ENCODE results near the gene MFSD12.

The MFSD12 gene

GRCh38 chr19:3556423-3556977, 886 bp downstream of the MFSD12 start:
- Histone ChIP-seq H3K27ac (ENCODE audit: low read depth, low read length) (peak overlapping the region; percentile 11), H3K4me1 (ENCODE audit: control insufficient read depth in 1 of 2, insufficient read depth in 2 of 2, low read length in 2 of 2) (peaks cover 22 to 26% of the 10 kb centered on the region in 2 experiments), H3K14ac (ENCODE audit: low read length) (peak overlapping the region; percentile 86), H3K23ac (ENCODE audit: low read length) (no peak overlapping the region), H3K4ac (ENCODE audit: low read depth, low read length) (peak overlapping the region; percentile 91), H2BK12ac (ENCODE audit: low read length) (no peak overlapping the region), H2BK120ac (ENCODE audit: insufficient read depth, low read length, poor library complexity) (peak overlapping the region; percentile 21), H4K91ac (ENCODE audit: low read depth, low read length) (peak overlapping the region; percentile 46), H3K18ac (ENCODE audit: low read length) (peak overlapping the region; percentile 85), H3K9me3 (ENCODE audit: insufficient read depth, low read depth, low read length) (no peaks in the 10 kb centered on the region), H3K79me1 (ENCODE audit: low read length) (peaks cover 21% of the 10 kb centered on the region), H2AFZ (ENCODE audit: insufficient read depth, low read length, poor library complexity) (no peak overlapping the region), H3K9ac (ENCODE audit: low read length) (peak overlapping the region; percentile 45), H4K8ac (ENCODE audit: low read depth, low read length) (peak overlapping the region; percentile 30), H3K4me2 (ENCODE audit: low read length) (peak overlapping the region; percentile 69), H4K12ac (ENCODE audit: low read depth, low read length) (peak overlapping the region; percentile 13), H3K79me2 (ENCODE audit: control insufficient read depth, insufficient read depth, low read length, poor library complexity) (peaks cover 28% of the 10 kb centered on the region), H2AK5ac (ENCODE audit: low read length) (peak overlapping the region; percentile 36), H2BK5ac (ENCODE audit: low read depth, low read length, poor library complexity) (peak overlapping the region; percentile 9), H3K4me3 (ENCODE audit: low read depth, low read length) (peak overlapping the region; percentile 91), H3K27me3 (ENCODE audit: insufficient read depth, low read length) (no peaks in the 10 kb centered on the region), H3K36me3 (ENCODE audit: control insufficient read depth in 1 of 2, insufficient read depth in 2 of 2, low read length in 2 of 2) (peaks cover 2 to 5% of the 10 kb centered on the region in 2 experiments)
- DNase-seq, result peak in 1 of 2 donors; percentile 28
- WGBS (ENCODE audit: extremely low coverage, insufficient coverage, insufficient read length), result no CpG with 5 or more reads among the region's 9 CpGs

DNA sequence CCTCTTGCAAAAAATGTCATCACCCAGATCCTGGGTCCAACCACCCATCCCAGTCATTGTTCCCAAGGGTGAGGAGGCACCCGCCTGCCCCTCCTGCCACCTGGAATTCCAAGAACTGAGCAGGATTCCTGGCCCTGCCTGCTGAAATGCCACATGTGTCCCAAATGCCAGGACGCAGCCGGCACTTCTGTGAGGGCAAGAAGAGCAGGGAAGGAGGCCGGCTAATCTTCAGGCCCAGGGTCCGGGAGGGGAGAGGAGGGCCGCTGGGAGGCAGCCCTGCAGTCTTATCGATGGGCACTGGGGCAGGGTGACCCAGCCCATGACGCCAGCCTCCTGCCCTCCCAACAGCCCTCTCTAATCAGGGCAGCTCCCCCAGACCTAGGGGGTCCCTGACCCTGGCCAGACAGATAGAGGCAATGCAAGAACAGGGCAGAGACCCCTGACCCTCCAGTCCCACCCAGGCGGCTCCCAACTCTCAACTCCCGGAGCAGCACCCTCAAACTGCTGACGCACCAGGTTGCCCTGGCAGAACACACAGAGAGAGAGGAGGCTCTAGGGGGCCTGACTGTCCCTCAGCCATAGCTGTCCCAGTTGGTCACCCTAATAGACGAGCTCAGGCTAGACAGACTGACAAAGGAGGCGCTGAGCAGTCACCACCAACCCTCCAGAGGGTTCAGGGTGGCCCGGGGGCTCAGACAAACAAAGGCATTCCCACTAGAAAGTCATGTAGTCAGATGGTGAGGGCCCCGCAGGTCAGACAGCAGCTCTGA, 1.5 kb downstream of the MFSD12 start:
- Histone ChIP-seq H4K8ac (ENCODE audit: low read depth, low read length) (no peak overlapping the region), H2BK12ac (ENCODE audit: low read length) (no peak overlapping the region), H2BK120ac (ENCODE audit: insufficient read depth, low read length, poor library complexity) (no peak overlapping the region), H3K23ac (ENCODE audit: low read length) (no peak overlapping the region), H2BK5ac (ENCODE audit: low read depth, low read length, poor library complexity) (no peak overlapping the region), H3K14ac (ENCODE audit: low read length) (no peak overlapping the region), H3K9ac (ENCODE audit: low read length) (no peak overlapping the region), H3K4me3 (ENCODE audit: low read depth, low read length) (peak overlapping the region; percentile 91), H4K12ac (ENCODE audit: low read depth, low read length) (peak overlapping the region; percentile 5), H3K4ac (ENCODE audit: low read depth, low read length) (peak overlapping the region; percentile 16), H2AK5ac (ENCODE audit: low read length) (no peak overlapping the region), H4K91ac (ENCODE audit: low read depth, low read length) (no peak overlapping the region), H3K79me1 (ENCODE audit: low read length) (peaks cover 21% of the 10 kb centered on the region), H3K9me3 (ENCODE audit: insufficient read depth, low read depth, low read length) (no peaks in the 10 kb centered on the region), H3K4me1 (ENCODE audit: control insufficient read depth in 1 of 2, insufficient read depth in 2 of 2, low read length in 2 of 2) (peaks cover 22 to 26% of the 10 kb centered on the region in 2 experiments), H3K4me2 (ENCODE audit: low read length) (peak overlapping the region; percentile 69), H3K27me3 (ENCODE audit: insufficient read depth, low read length) (no peaks in the 10 kb centered on the region), H3K79me2 (ENCODE audit: control insufficient read depth, insufficient read depth, low read length, poor library complexity) (peaks cover 28% of the 10 kb centered on the region), H3K18ac (ENCODE audit: low read length) (peak overlapping the region; percentile 1), H3K36me3 (ENCODE audit: control insufficient read depth in 1 of 2, insufficient read depth in 2 of 2, low read length in 2 of 2) (peaks cover 9 to 12% of the 10 kb centered on the region in 2 experiments), H2AFZ (ENCODE audit: insufficient read depth, low read length, poor library complexity) (no peak overlapping the region), H3K27ac (ENCODE audit: low read depth, low read length) (no peak overlapping the region)
- no CpG with 5 or more reads among the region's 15 CpGs for WGBS (ENCODE audit: extremely low coverage, insufficient coverage, insufficient read length)
- DNase-seq, result peak in 1 of 2 donors; percentile 46

DNA sequence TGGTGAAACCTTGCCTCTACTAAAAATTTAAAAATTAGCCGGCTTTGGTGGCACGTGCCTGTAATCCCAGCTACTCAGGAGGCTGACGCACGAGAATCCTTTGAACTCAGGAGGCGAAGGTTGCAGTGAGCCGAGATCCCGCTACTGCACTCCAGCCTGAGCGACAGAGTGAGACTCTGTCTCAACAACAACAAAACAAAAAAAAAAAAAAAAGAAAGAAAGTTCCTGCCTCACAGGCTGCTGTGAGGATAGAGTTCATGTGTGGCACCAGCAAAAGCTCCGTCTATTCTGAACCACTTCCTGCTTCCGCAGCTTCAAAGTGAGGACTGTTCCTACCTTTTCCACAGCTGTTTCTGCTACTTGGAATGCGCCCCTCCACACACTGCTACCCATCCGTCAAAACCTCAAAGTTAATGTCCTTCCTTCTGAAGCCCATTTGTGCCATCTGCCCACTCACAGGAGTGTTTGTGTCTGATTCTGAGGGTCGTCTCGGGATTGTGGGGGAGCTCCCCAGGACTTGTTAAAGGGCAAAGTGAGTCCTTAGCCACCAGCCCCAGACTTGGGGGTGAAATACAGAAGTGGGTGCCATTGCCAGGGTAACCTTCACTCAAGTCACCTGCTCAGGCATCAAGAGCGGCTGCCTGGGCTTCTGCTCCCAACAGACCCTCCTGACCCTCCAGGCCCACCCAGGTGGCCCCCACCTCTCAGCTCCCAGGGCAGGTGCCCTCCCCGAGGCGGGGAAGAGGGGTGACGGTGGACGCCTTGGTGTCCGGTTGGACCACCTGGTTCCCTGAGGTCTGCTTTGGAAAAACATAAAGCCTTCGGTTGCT, 2.9 kb downstream of the MFSD12 start:
- H3K4me3 ChIP-seq (ENCODE audit: low read depth, low read length), result no peak overlapping the region
- peaks cover 22 to 26% of the 10 kb centered on the region in 2 experiments for H3K4me1 ChIP-seq (ENCODE audit: control insufficient read depth in 1 of 2, insufficient read depth in 2 of 2, low read length in 2 of 2)
- H3K27ac ChIP-seq (ENCODE audit: low read depth, low read length), result no peak overlapping the region
- H4K8ac ChIP-seq (ENCODE audit: low read depth, low read length), result peak overlapping the region; percentile 69
- no peak for DNase-seq
- no peak overlapping the region for H3K9ac ChIP-seq (ENCODE audit: low read length)
- no peaks in the 10 kb centered on the region for H3K9me3 ChIP-seq (ENCODE audit: insufficient read depth, low read depth, low read length)
- H2AK5ac ChIP-seq (ENCODE audit: low read length), result peak overlapping the region; percentile 36
- peaks cover 21% of the 10 kb centered on the region for H3K79me1 ChIP-seq (ENCODE audit: low read length)
- H2BK12ac ChIP-seq (ENCODE audit: low read length), result no peak overlapping the region
- H2AFZ ChIP-seq (ENCODE audit: insufficient read depth, low read length, poor library complexity), result no peak overlapping the region
- no peaks in the 10 kb centered on the region for H3K27me3 ChIP-seq (ENCODE audit: insufficient read depth, low read length)
- H2BK120ac ChIP-seq (ENCODE audit: insufficient read depth, low read length, poor library complexity), result no peak overlapping the region
- peak overlapping the region; percentile 24 for H2BK5ac ChIP-seq (ENCODE audit: low read depth, low read length, poor library complexity)
- H3K4ac ChIP-seq (ENCODE audit: low read depth, low read length), result no peak overlapping the region
- H3K18ac ChIP-seq (ENCODE audit: low read length), result peak overlapping the region; percentile 27
- no peak overlapping the region for H3K23ac ChIP-seq (ENCODE audit: low read length)
- H3K36me3 ChIP-seq (ENCODE audit: control insufficient read depth in 1 of 2, insufficient read depth in 2 of 2, low read length in 2 of 2), result peaks cover 17 to 20% of the 10 kb centered on the region in 2 experiments
- peak overlapping the region; percentile 28 for H3K14ac ChIP-seq (ENCODE audit: low read length)
- H3K79me2 ChIP-seq (ENCODE audit: control insufficient read depth, insufficient read depth, low read length, poor library complexity), result peaks cover 28% of the 10 kb centered on the region
- WGBS (ENCODE audit: extremely low coverage, insufficient coverage, insufficient read length), result no CpG with 5 or more reads among the region's 21 CpGs
- no peak overlapping the region for H3K4me2 ChIP-seq (ENCODE audit: low read length)
- no peak overlapping the region for H4K12ac ChIP-seq (ENCODE audit: low read depth, low read length)
- H4K91ac ChIP-seq (ENCODE audit: low read depth, low read length), result peak overlapping the region; percentile 33

- Histone ChIP-seq H2AFZ (ENCODE audit: insufficient read depth, low read length, poor library complexity) (no peak overlapping the region), H2BK12ac (ENCODE audit: low read length) (no peak overlapping the region), H3K79me2 (ENCODE audit: control insufficient read depth, insufficient read depth, low read length, poor library complexity) (peaks cover 19% of the 10 kb centered on the region), H2AK5ac (ENCODE audit: low read length) (no peak overlapping the region), H3K4me2 (ENCODE audit: low read length) (no peak overlapping the region), H3K14ac (ENCODE audit: low read length) (no peak overlapping the region), H4K8ac (ENCODE audit: low read depth, low read length) (no peak overlapping the region), H3K4me3 (ENCODE audit: low read depth, low read length) (no peak overlapping the region), H3K9me3 (ENCODE audit: insufficient read depth, low read depth, low read length) (peaks cover 3% of the 10 kb centered on the region), H3K27ac (ENCODE audit: low read depth, low read length) (no peak overlapping the region), H3K79me1 (ENCODE audit: low read length) (peaks cover 11% of the 10 kb centered on the region), H3K4me1 (ENCODE audit: control insufficient read depth in 1 of 2, insufficient read depth in 2 of 2, low read length in 2 of 2) (peaks cover 19 to 23% of the 10 kb centered on the region in 2 experiments), H2BK5ac (ENCODE audit: low read depth, low read length, poor library complexity) (no peak overlapping the region), H4K12ac (ENCODE audit: low read depth, low read length) (peak overlapping the region; percentile 12), H3K27me3 (ENCODE audit: insufficient read depth, low read length) (no peaks in the 10 kb centered on the region), H2BK120ac (ENCODE audit: insufficient read depth, low read length, poor library complexity) (no peak overlapping the region), H3K36me3 (ENCODE audit: control insufficient read depth in 1 of 2, insufficient read depth in 2 of 2, low read length in 2 of 2) (peaks cover 40 to 44% of the 10 kb centered on the region in 2 experiments), H4K91ac (ENCODE audit: low read depth, low read length) (no peak overlapping the region), H3K23ac (ENCODE audit: low read length) (no peak overlapping the region), H3K4ac (ENCODE audit: low read depth, low read length) (peak overlapping the region; percentile 18), H3K18ac (ENCODE audit: low read length) (peak overlapping the region; percentile 46), H3K9ac (ENCODE audit: low read length) (no peak overlapping the region)
- peak; percentile 82 to 90 for DNase-seq
- WGBS (ENCODE audit: extremely low coverage, insufficient coverage, insufficient read length), result no CpG with 5 or more reads among the region's 9 CpGs
Measured at GRCh38 chr19:3551792-3552095, 5.6 kb downstream of the MFSD12 start.

All from trophoblast cell (in vitro differentiated cells and primary cell).